HEK293 (cell line): ENCODE data around the gene AKAP6.

Experiments
- CTCF ChIA-PET: fragments of 350-600 bp; formaldehyde crosslinking; extraction: SDS; loops from one replicate; lab custom pipeline; 2021; ENCODE audit warnings: antibody characterized with exemption; lab: Yijun Ruan, JAX
- POLR2A ChIA-PET: fragments of 300-600 bp; formaldehyde crosslinking; extraction: SDS; loops from one replicate; lab custom pipeline; 2020; ENCODE audit warnings: antibody characterized with exemption, inconsistent platforms; lab: Yijun Ruan, JAX
- H3K27ac ChIP-seq: fragments of 200-500 bp; sonication (Bioruptor generic); 2 replicates; pipeline ENCODE4 v1.5.1; 2014; ENCODE audit warnings: low read depth, low read length, control low read depth, inconsistent platforms; ENCODE audit errors: extremely low read depth
- H3K36me3 ChIP-seq, 2 experiments: fragments of 200-500 bp in 1 of 2; sonication (Bioruptor generic) in 1 of 2; 1 replicate in 1 of 2; 2 replicates in 1 of 2; pipeline ENCODE4 v1.5.1; 2014 to 2017; ENCODE audit warnings: inconsistent platforms in 2 of 2, low read length in 2 of 2; ENCODE audit not compliant: control insufficient read depth in 2 of 2, insufficient read depth in 1 of 2
- H3K4me1 ChIP-seq: fragments of 200-500 bp; sonication (Bioruptor generic); 2 replicates; pipeline ENCODE4 v1.5.1; 2014; ENCODE audit warnings: mild to moderate bottlenecking, low read length, inconsistent platforms; ENCODE audit not compliant: control insufficient read depth, insufficient read depth
- H3K4me3 ChIP-seq: 2 replicates; pipeline ENCODE4 v1.5.1; 2011; ENCODE audit warnings: low read depth, mild to moderate bottlenecking, control low read depth, low read length, moderate library complexity
- H3K9me3 ChIP-seq: fragments of 200-500 bp; sonication (Bioruptor generic); 2 replicates; pipeline ENCODE4 v1.5.1; 2014; ENCODE audit warnings: low read depth, low read length, inconsistent platforms; ENCODE audit not compliant: control insufficient read depth, insufficient read depth
- AEBP2 ChIP-seq: fragments of 450-650 bp; formaldehyde crosslinking; IDR thresholded peaks from 2 replicates; pipeline ENCODE4 v1.5.1; 2016; ENCODE audit warnings: missing biosample characterization, missing genetic modification characterization, borderline replicate concordance
- FEZF1 ChIP-seq: fragments of 450-650 bp; formaldehyde crosslinking; IDR thresholded peaks from 2 replicates; pipeline ENCODE4 v1.5.1; 2016; ENCODE audit warnings: missing biosample characterization, missing genetic modification characterization
- GLIS1 ChIP-seq: fragments of 450-650 bp; formaldehyde crosslinking; IDR thresholded peaks from 2 replicates; pipeline ENCODE4 v1.5.1; 2016; ENCODE audit warnings: missing biosample characterization, missing genetic modification characterization
- OSR2 ChIP-seq: fragments of 450-650 bp; formaldehyde crosslinking; IDR thresholded peaks from 2 replicates; pipeline ENCODE4 v1.5.1; 2016; ENCODE audit warnings: missing biosample characterization, missing genetic modification characterization
- OVOL3 ChIP-seq: fragments of 450-650 bp; formaldehyde crosslinking; IDR thresholded peaks from 2 replicates; pipeline ENCODE4 v1.5.1; 2016; ENCODE audit warnings: missing biosample characterization, missing genetic modification characterization
- WT1 ChIP-seq: fragments of 450-650 bp; formaldehyde crosslinking; IDR thresholded peaks from 2 replicates; pipeline ENCODE4 v1.5.1; 2016; ENCODE audit warnings: missing biosample characterization, missing genetic modification characterization
- ZBTB20 ChIP-seq: fragments of 450-650 bp; formaldehyde crosslinking; IDR thresholded peaks from 2 replicates; pipeline ENCODE4 v1.5.1; 2016; ENCODE audit warnings: missing biosample characterization, missing genetic modification characterization
- ZBTB44 ChIP-seq: fragments of 450-650 bp; IDR thresholded peaks from 2 replicates; pipeline ENCODE4 v1.5.1; 2018; ENCODE audit warnings: missing biosample characterization, mild to moderate bottlenecking, missing genetic modification characterization
- ZBTB48 ChIP-seq: fragments of 450-650 bp; formaldehyde crosslinking; IDR thresholded peaks from 2 replicates; pipeline ENCODE4 v1.5.1; 2016; ENCODE audit warnings: missing biosample characterization, missing genetic modification characterization
- ZEB2 ChIP-seq: fragments of 450-650 bp; formaldehyde crosslinking; IDR thresholded peaks from 2 replicates; pipeline ENCODE4 v1.5.1; 2016; ENCODE audit warnings: missing biosample characterization, missing genetic modification characterization
- ZNF10 ChIP-seq: fragments of 450-650 bp; formaldehyde crosslinking; IDR thresholded peaks from 2 replicates; pipeline ENCODE4 v1.5.1; 2017; ENCODE audit warnings: missing biosample characterization, missing genetic modification characterization
- ZNF221 ChIP-seq: fragments of 450-650 bp; formaldehyde crosslinking; IDR thresholded peaks from 2 replicates; pipeline ENCODE4 v1.5.1; 2017; ENCODE audit warnings: missing biosample characterization, missing genetic modification characterization, borderline replicate concordance
- ZNF24 ChIP-seq: fragments of 450-650 bp; formaldehyde crosslinking; IDR thresholded peaks from 2 replicates; pipeline ENCODE4 v1.5.1; 2016; ENCODE audit warnings: missing biosample characterization, missing genetic modification characterization
- ZNF292 ChIP-seq: fragments of 450-650 bp; formaldehyde crosslinking; IDR thresholded peaks from 2 replicates; pipeline ENCODE4 v1.5.1; 2016; ENCODE audit warnings: low read depth, missing biosample characterization, missing genetic modification characterization, borderline replicate concordance
- ZNF354C ChIP-seq: fragments of 450-650 bp; formaldehyde crosslinking; IDR thresholded peaks from 2 replicates; pipeline ENCODE4 v1.5.1; 2016; ENCODE audit warnings: missing biosample characterization, missing genetic modification characterization, low read depth, borderline replicate concordance
- ZNF398 ChIP-seq: fragments of 450-650 bp; formaldehyde crosslinking; IDR thresholded peaks from 2 replicates; pipeline ENCODE4 v1.5.1; 2017; ENCODE audit warnings: missing biosample characterization, missing genetic modification characterization
- ZNF423 ChIP-seq: fragments of 450-650 bp; formaldehyde crosslinking; IDR thresholded peaks from 2 replicates; pipeline ENCODE4 v1.5.1; 2016; ENCODE audit warnings: missing biosample characterization, missing genetic modification characterization
- ZNF558 ChIP-seq: fragments of 450-650 bp; formaldehyde crosslinking; IDR thresholded peaks from 2 replicates; pipeline ENCODE4 v1.5.1; 2016; ENCODE audit warnings: missing biosample characterization, missing genetic modification characterization
- ZNF629 ChIP-seq: fragments of 450-650 bp; formaldehyde crosslinking; IDR thresholded peaks from 2 replicates; pipeline ENCODE4 v1.5.1; 2017; ENCODE audit warnings: missing biosample characterization, missing genetic modification characterization
- ZNF658 ChIP-seq: fragments of 450-650 bp; formaldehyde crosslinking; IDR thresholded peaks from 2 replicates; pipeline ENCODE4; 2016; ENCODE audit warnings: missing biosample characterization, missing genetic modification characterization
- ZNF660 ChIP-seq: fragments of 450-650 bp; IDR thresholded peaks from 2 replicates; pipeline ENCODE4 v1.5.1; 2018; ENCODE audit warnings: missing biosample characterization, mild to moderate bottlenecking, missing genetic modification characterization
- ZNF768 ChIP-seq: fragments of 450-650 bp; formaldehyde crosslinking; IDR thresholded peaks from 2 replicates; pipeline ENCODE4 v1.5.1; 2018; ENCODE audit warnings: missing biosample characterization, mild to moderate bottlenecking, missing genetic modification characterization

The AKAP6 gene

GRCh38 chr14:32808644-32809043, 479.5 kb downstream of the AKAP6 start (continued):
- TF ChIP-seq ZBTB44 (tag by site-specific recombination) (peak; percentile 80), ZBTB48 (no peak), ZBTB20 (peak; percentile 13; the same call in 1 of the 2 replicates), ZNF292 (tag by site-specific recombination) (no peak)

- H3K27ac ChIP-seq = no peak overlapping the region
- H3K9me3 ChIP-seq = no peaks in the 10 kb centered on the region
- no peak overlapping the region for H3K4me3 ChIP-seq
- ChIA-PET POLR2A (no interaction called here), CTCF (interaction anchor here (0.5 kb wide), 1 partner anchor 939 kb away, joined by 4 read pairs; no protein-coding TSS in a partner anchor)
- peaks cover 23% of the 10 kb centered on the region for H3K4me1 ChIP-seq
- H3K36me3 ChIP-seq = no peaks in the 10 kb centered on the region
- 0 out of 2 replicates have a peak, but pooled peaks have one; percentile 43 for TF ChIP-seq ZNF10 (tag by site-specific recombination)
- TF ChIP-seq ZNF658 = no peak
- TF ChIP-seq ZNF660 = no peak
- no peak for TF ChIP-seq AEBP2 (tag by site-specific recombination)
- TF ChIP-seq ZNF768 (tag by site-specific recombination) = no peak
- no peak for TF ChIP-seq ZNF423 (tag by site-specific recombination)
- no peak for TF ChIP-seq ZNF558 (tag by site-specific recombination)
- peak; percentile 35; the same call in 1 of the 2 replicates for TF ChIP-seq ZNF398 (tag by site-specific recombination)
- peak; percentile 43; the same call in 1 of the 2 replicates for TF ChIP-seq GLIS1 (tag by site-specific recombination)
- peak; percentile 88; the same call in 1 of the 2 replicates for TF ChIP-seq OVOL3 (tag by site-specific recombination)
- no peak for TF ChIP-seq ZNF221
- peak; percentile 46 for TF ChIP-seq FEZF1 (tag by site-specific recombination)
- TF ChIP-seq ZEB2 = no peak
- TF ChIP-seq ZNF629 (tag by site-specific recombination) = no peak
- peak; percentile 65; the same call in 1 of the 2 replicates for TF ChIP-seq OSR2
- no peak for TF ChIP-seq ZNF24 (tag by site-specific recombination)
- peak; percentile 95 for TF ChIP-seq WT1 (tag by site-specific recombination)
- no peak for TF ChIP-seq ZNF354C (tag by site-specific recombination)
Measured at GRCh38 chr14:32809255-32809654, 480.2 kb downstream of the AKAP6 start.
